H1 (cell line): ENCODE data around the gene CACNA1G. TPM values are rescaled to one million over a fixed set of nuclear protein-coding genes. Genes with fewer than 3 reads are reported as not detected.

Experiments used
- CTCF ChIA-PET: fragments of 300-600 bp; sonication (Branson Sonifier 250); formaldehyde crosslinking; loops from one replicate; lab custom pipeline; 2021; ENCODE audit not compliant: partially characterized antibody; lab: Charles Lee
- POLR2A ChIA-PET: fragments of 300-600 bp; sonication (Branson Sonifier 250); formaldehyde crosslinking; loops from one replicate; lab custom pipeline; 2021; ENCODE audit warnings: inconsistent platforms; ENCODE audit not compliant: partially characterized antibody; lab: Charles Lee
- DNase-seq, 2 experiments: peaks; one replicate each; pipeline versions ENCODE4 v3.0.0 to v3.0.0-alpha.2; 2010 to 2022; ENCODE audit warnings: low spot score in 2 of 2, low read depth in 1 of 2, mixed read lengths in 1 of 2
- FAIRE-seq: peaks from 2 replicates; lab custom pipeline; 2011; peaks lifted over from hg19 to GRCh38; lab: Jason Lieb, UNC
- H2AFZ ChIP-seq: 2 replicates; pipeline ENCODE4 v1.8.1; 2012; ENCODE audit warnings: low read length, inconsistent platforms
- H2AK5ac ChIP-seq: 2 replicates; pipeline ENCODE4 v1.6.1; 2013; ENCODE audit warnings: low read depth, low read length
- H2BK120ac ChIP-seq: replicated peaks from 2 replicates; pipeline ENCODE3; 2013; ENCODE audit warnings: low read depth, low read length, inconsistent platforms
- H2BK12ac ChIP-seq: 2 replicates; pipeline ENCODE4 v1.6.1; 2013; ENCODE audit warnings: low read depth, low read length
- H2BK15ac ChIP-seq: 2 replicates; pipeline ENCODE4 v1.6.1; 2013; ENCODE audit warnings: low read length
- H2BK20ac ChIP-seq: 2 replicates; pipeline ENCODE4 v1.6.1; 2013; ENCODE audit warnings: low read length
- H2BK5ac ChIP-seq: 2 replicates; pipeline ENCODE4 v1.6.1; 2013; ENCODE audit warnings: low read depth, low read length
- H3K14ac ChIP-seq: 2 replicates; pipeline ENCODE4 v1.6.1; 2013; ENCODE audit warnings: inconsistent platforms; ENCODE audit not compliant: insufficient read length
- H3K18ac ChIP-seq: 2 replicates; pipeline ENCODE4 v1.6.1; 2013; ENCODE audit warnings: low read length; ENCODE audit errors: extremely low read depth
- H3K23ac ChIP-seq: 2 replicates; pipeline ENCODE4 v1.6.1; 2013; ENCODE audit warnings: inconsistent platforms; ENCODE audit not compliant: insufficient read length
- H3K23me2 ChIP-seq: 2 replicates; pipeline ENCODE4 v1.6.1; 2013; ENCODE audit warnings: low read depth, low read length
- H3K27ac ChIP-seq: 2 replicates; pipeline ENCODE4 v1.6.1; 2011; ENCODE audit warnings: low read depth, low read length, inconsistent platforms
- H3K27me3 ChIP-seq, 4 experiments: replicated peaks in 1 of 4; 1 replicate in 1 of 4; 2 replicates in 3 of 4; pipeline versions ENCODE4 v1.6.1 to v1.8.1; 2011 to 2013; ENCODE audit warnings: low read length in 3 of 4, mild to moderate bottlenecking in 3 of 4, inconsistent platforms in 2 of 4, mixed read lengths in 2 of 4, moderate library complexity in 1 of 4; ENCODE audit not compliant: control insufficient read depth in 3 of 4, insufficient read depth in 3 of 4; ENCODE audit errors: extremely low read depth in 1 of 4
- H3K36me3 ChIP-seq, 4 experiments: 2 replicates each; pipeline versions ENCODE4 v1.6.1 to v1.8.1; 2011 to 2013; ENCODE audit warnings: mild to moderate bottlenecking in 4 of 4, low read length in 3 of 4, moderate library complexity in 2 of 4, control low read depth in 1 of 4, inconsistent platforms in 1 of 4; ENCODE audit not compliant: insufficient read depth in 4 of 4, control insufficient read depth in 2 of 4
- H3K4ac ChIP-seq: replicated peaks from 2 replicates; pipeline ENCODE3; 2013; ENCODE audit warnings: low read length, low read depth, mixed read lengths, inconsistent platforms; ENCODE audit not compliant: insufficient read length
- H3K4me1 ChIP-seq, 4 experiments: replicated peaks in 1 of 4; 1 replicate in 1 of 4; 2 replicates in 3 of 4; pipeline versions ENCODE4 v1.6.1 to v1.8.1; 2011 to 2013; ENCODE audit warnings: low read length in 3 of 4, inconsistent platforms in 2 of 4, mixed read lengths in 1 of 4; ENCODE audit not compliant: insufficient read depth in 4 of 4, control insufficient read depth in 3 of 4
- H3K4me2 ChIP-seq, 2 experiments: 2 replicates each; pipeline versions ENCODE4 v1.6.1 to v1.8.1; 2011 to 2013; ENCODE audit warnings: low read depth in 2 of 2, low read length in 2 of 2, control low read depth in 1 of 2, inconsistent platforms in 1 of 2, mild to moderate bottlenecking in 1 of 2; ENCODE audit not compliant: insufficient read depth in 1 of 2
- H3K4me3 ChIP-seq, 4 experiments: fragments of 200-600, 300-600 bp in 1 of 4; sonication (generic), shearing (Covaris generic), sonication (Bioruptor Twin) in 1 of 4; 2 replicates each; pipeline versions ENCODE4 v1.5.1 to v1.8.1; 2011 to 2016; ENCODE audit warnings: low read length in 4 of 4, low read depth in 3 of 4, control low read depth in 2 of 4, inconsistent platforms in 2 of 4, mild to moderate bottlenecking in 2 of 4, mixed read lengths in 1 of 4, moderate library complexity in 1 of 4; ENCODE audit not compliant: insufficient read depth in 2 of 4; ENCODE audit errors: extremely low read depth in 1 of 4
- H3K56ac ChIP-seq: replicated peaks from 2 replicates; pipeline ENCODE3; 2013; ENCODE audit warnings: low read depth, mild to moderate bottlenecking, mixed read lengths, low read length, inconsistent platforms; ENCODE audit not compliant: insufficient read length
- H3K79me1 ChIP-seq: 2 replicates; pipeline ENCODE4 v1.6.1; 2013; ENCODE audit warnings: low read depth, low read length, control low read depth
- H3K79me2 ChIP-seq, 2 experiments: 2 replicates each; pipeline versions ENCODE4 v1.6.1 to v1.8.1; 2012 to 2013; ENCODE audit warnings: low read length in 2 of 2, mild to moderate bottlenecking in 2 of 2, inconsistent platforms in 1 of 2; ENCODE audit not compliant: insufficient read depth in 2 of 2, control insufficient read depth in 1 of 2
- H3K9ac ChIP-seq, 4 experiments: replicated peaks in 1 of 4; 1 replicate in 1 of 4; 2 replicates in 3 of 4; pipeline versions ENCODE4 v1.6.1 to v1.8.1; 2011 to 2013; ENCODE audit warnings: low read depth in 3 of 4, low read length in 3 of 4, control low read depth in 2 of 4, mild to moderate bottlenecking in 2 of 4, moderate library complexity in 2 of 4, inconsistent platforms in 1 of 4; ENCODE audit errors: extremely low read depth in 1 of 4
- H3K9me3 ChIP-seq, 2 experiments: 2 replicates each; pipeline versions ENCODE4 v1.6.1 to v1.8.1; 2012 to 2013; ENCODE audit warnings: mild to moderate bottlenecking in 2 of 2, moderate library complexity in 2 of 2, control low read depth in 1 of 2, inconsistent platforms in 1 of 2, low read depth in 1 of 2, low read length in 1 of 2, mixed read lengths in 1 of 2; ENCODE audit not compliant: insufficient read depth in 2 of 2
- H4K20me1 ChIP-seq, 2 experiments: replicated peaks in 1 of 2; 2 replicates each; pipeline versions ENCODE3 to v1.8.1; 2011 to 2013; ENCODE audit warnings: inconsistent platforms in 2 of 2, low read length in 2 of 2, mild to moderate bottlenecking in 1 of 2; ENCODE audit not compliant: insufficient read depth in 2 of 2, control insufficient read depth in 1 of 2
- H4K5ac ChIP-seq: 2 replicates; pipeline ENCODE4 v1.6.1; 2013; ENCODE audit warnings: low read length, low read depth, mixed read lengths, inconsistent platforms; ENCODE audit not compliant: insufficient read length
- H4K8ac ChIP-seq: 2 replicates; pipeline ENCODE4 v1.8.0; 2013; ENCODE audit warnings: mild to moderate bottlenecking, moderate library complexity, low read length, inconsistent platforms; ENCODE audit not compliant: insufficient read depth; ENCODE audit errors: extremely low read depth
- H4K91ac ChIP-seq: replicated peaks from 2 replicates; pipeline ENCODE3; 2013; ENCODE audit warnings: low read length, mixed read lengths, inconsistent platforms; ENCODE audit not compliant: insufficient read length
- BRCA1 ChIP-seq: IDR thresholded peaks from 2 replicates; pipeline ENCODE4 v1.6.1; 2012; ENCODE audit warnings: low read depth, low read length, improper control_type of control experiment
- CBX5 ChIP-seq: fragments of 300-800, 300-1000 bp; sonication (generic); IDR thresholded peaks from 2 replicates; pipeline ENCODE4 v1.7.1; 2016; ENCODE audit warnings: antibody characterized with exemption, low read length, low read depth
- CEBPB ChIP-seq: IDR thresholded peaks from 2 replicates; pipeline ENCODE4 v1.6.1; 2012; ENCODE audit warnings: low read depth, low read length
- CHD1 ChIP-seq: IDR thresholded peaks from 2 replicates; pipeline ENCODE4 v1.6.1; 2012; ENCODE audit warnings: low read depth, low read length, improper control_type of control experiment
- E2F6 ChIP-seq: IDR thresholded peaks from 2 replicates; pipeline ENCODE4 v1.6.1; 2012; ENCODE audit warnings: inconsistent platforms
- GTF2F1 ChIP-seq: IDR thresholded peaks from 2 replicates; pipeline ENCODE4 v1.6.1; 2012; ENCODE audit warnings: low read depth, low read length, improper control_type of control experiment, borderline replicate concordance
- JUN ChIP-seq: IDR thresholded peaks from 2 replicates; pipeline ENCODE4 v1.6.1; 2011; ENCODE audit warnings: low read depth, mild to moderate bottlenecking, improper control_type of control experiment, low read length
- KDM1A ChIP-seq: fragments of 200-600, 300-600 bp; sonication (generic); IDR thresholded peaks from 2 replicates; pipeline ENCODE4 v1.7.1; 2016; ENCODE audit warnings: mild to moderate bottlenecking, low read length, borderline replicate concordance
- KDM5A ChIP-seq: fragments of 200-600 bp; IDR thresholded peaks from 2 replicates; pipeline ENCODE4 v1.7.1; 2012; ENCODE audit warnings: mild to moderate bottlenecking, low read length, inconsistent platforms, mixed read lengths
- NRF1 ChIP-seq: IDR thresholded peaks from 2 replicates; pipeline ENCODE4 v1.6.1; 2011; ENCODE audit warnings: mild to moderate bottlenecking, low read depth, low read length, improper control_type of control experiment
- SIN3A ChIP-seq, 2 experiments: IDR thresholded peaks in 1 of 2; conservative IDR thresholded peaks in 1 of 2; 2 replicates each; pipeline ENCODE4 v1.6.1; 2011 to 2012; ENCODE audit warnings: low read length in 2 of 2, improper control_type of control experiment in 1 of 2, low read depth in 1 of 2, mild to moderate bottlenecking in 1 of 2
- TCF12 ChIP-seq: IDR thresholded peaks from 2 replicates; pipeline ENCODE4 v1.6.1; 2011; ENCODE audit warnings: low read depth, mild to moderate bottlenecking, low read length
- TEAD4 ChIP-seq: IDR thresholded peaks from 2 replicates; pipeline ENCODE4 v1.6.1; 2012; ENCODE audit warnings: low read depth, low read length, inconsistent platforms, mixed read lengths
- WGBS, 2 experiments: shearing (Covaris generic) in 1 of 2; methylation state at CpG; one replicate each; pipeline versions ENCODE4 v1.1.6 to v1.1.7; 2013 to 2015; ENCODE audit warnings: low lambda C conversion rate in 2 of 2, mixed read lengths in 2 of 2, inconsistent platforms in 1 of 2, low coverage in 1 of 2, missing lambda C conversion rate in 1 of 2; ENCODE audit not compliant: insufficient replicate concordance in 2 of 2, insufficient coverage in 1 of 2, insufficient read length in 1 of 2; ENCODE audit errors: extremely low coverage in 1 of 2, missing lambda C conversion rate in 1 of 2; 5-methylcytosine and 5-hydroxymethylcytosine counted together
- polyA plus RNA-seq, 7 experiments: library from polyadenylated mRNA; depleted of rRNA in 3 of 7; stranded (reverse) in 5 of 7; unstranded in 2 of 7; fragments of >200 nt in 5 of 7; fragments of 200-250 nt in 2 of 7; gene quantifications; 1 replicate in 5 of 7; 2 replicates in 1 of 7; 4 replicates in 1 of 7; pipeline versions ENCODE4 v1.2.1 to v1.2.3, GENCODE V29; 2011 to 2013; ENCODE audit warnings: missing spikeins in 2 of 7, mixed read lengths in 2 of 7
- total RNA-seq: library from RNA; stranded (reverse); fragmentation: NEBNext Ultra II Directional; extraction: Animal tissue kit (Norgen Biotek cat#: 25700); gene quantifications from 2 replicates; pipeline ENCODE4 v1.2.1, GENCODE V29; 2021
- TF ChIP-seq, protein P1 (sequence below): IDR thresholded peaks from 2 replicates; pipeline ENCODE4 v1.6.1; 2011; ENCODE audit warnings: low read depth, mild to moderate bottlenecking, low read length; ENCODE audit not compliant: insufficient read depth

CACNA1G gene
- total and polyA plus RNA-seq, 2 of the 8 experiments (the other 6 are each of a cell fraction or from before 2014, with no cell fraction given) = 2.9 to 4.9 TPM

- DNase-seq (no peak), FAIRE-seq (no peak)
- no peak overlapping the region for H2BK15ac ChIP-seq
- no peaks in the 10 kb centered on the region for H3K27me3 ChIP-seq
- H3K23me2 ChIP-seq = no peaks in the 10 kb centered on the region
- H4K91ac ChIP-seq = no peak overlapping the region
- H2BK120ac ChIP-seq = no peak overlapping the region
- H3K14ac ChIP-seq = no peak overlapping the region
- POLR2A ChIA-PET = interaction anchor here (1.0 kb wide), 1 partner anchor 33 kb away, joined by 3 read pairs; no protein-coding TSS in a partner anchor
- H3K18ac ChIP-seq = no peak overlapping the region
- H2AK5ac ChIP-seq = no peak overlapping the region
- H3K4ac ChIP-seq = no peak overlapping the region
- no peaks in the 10 kb centered on the region for H3K36me3 ChIP-seq
- no peak overlapping the region for H2BK12ac ChIP-seq
- CTCF ChIA-PET = interaction anchor here (0.6 to 6.4 kb wide), 16 partner anchors 11 to 184 kb away, joined by 3 to 49 read pairs (median 4); partner anchors contain the start of gene CACNA1G
- no peaks in the 10 kb centered on the region for H3K79me2 ChIP-seq
- H2AFZ ChIP-seq = no peak overlapping the region
- no peak overlapping the region for H3K4me2 ChIP-seq
- H4K20me1 ChIP-seq = no peaks in the 10 kb centered on the region
- H3K79me1 ChIP-seq = no peaks in the 10 kb centered on the region
- 80% methylated on average over 8 of the region's 15 CpGs; no CpG with 5 or more reads in 1 of the 2 experiments for WGBS, 2 experiments
- H4K5ac ChIP-seq = no peak overlapping the region
- H3K27ac ChIP-seq = no peak overlapping the region
- H3K56ac ChIP-seq = no peak overlapping the region
- H3K4me1 ChIP-seq = peaks cover 0 to 7% (median 2%) of the 10 kb centered on the region in 4 experiments; a peak in 3 of 7 replicates
- no peak overlapping the region for H3K23ac ChIP-seq
- no peak overlapping the region for H3K4me3 ChIP-seq
- no peak overlapping the region for H4K8ac ChIP-seq
- H3K9me3 ChIP-seq = no peaks in the 10 kb centered on the region
- no peak overlapping the region for H2BK5ac ChIP-seq
- H2BK20ac ChIP-seq = no peak overlapping the region
- no peak overlapping the region for H3K9ac ChIP-seq
- TF ChIP-seq CHD1 = no peak
- TF ChIP-seq GTF2F1 = no peak
- no peak for TF ChIP-seq BRCA1
- TF ChIP-seq KDM1A = no peak
- TF ChIP-seq CBX5 = no peak
- TF ChIP-seq TCF12 = no peak
- no peak for TF ChIP-seq SIN3A (conservative IDR thresholded peaks at IDR 0.05 in 1 of 2, IDR thresholded peaks at IDR 0.05 in 1 of 2; ENCODE audit: low read depth in 1 of 2, low read length in 2 of 2)
- TF ChIP-seq TEAD4 = no peak
- TF ChIP-seq E2F6 = no peak
- no peak for TF ChIP-seq CEBPB
- no peak for TF ChIP-seq KDM5A
- TF ChIP-seq, protein P1, sequence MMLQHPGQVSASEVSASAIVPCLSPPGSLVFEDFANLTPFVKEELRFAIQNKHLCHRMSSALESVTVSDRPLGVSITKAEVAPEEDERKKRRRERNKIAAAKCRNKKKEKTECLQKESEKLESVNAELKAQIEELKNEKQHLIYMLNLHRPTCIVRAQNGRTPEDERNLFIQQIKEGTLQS = no peak
- TF ChIP-seq JUN = no peak
- TF ChIP-seq NRF1 = no peak
These were observed 39.1 kb downstream of the CACNA1G start for GRCh38 chr17:50599606-50600005.
